Skin epidermis (tissue), 12 donors: ENCODE results near the gene CAPN6.

Source experiments
- H3K27ac ChIP-seq, 21 experiments: fragments of 200-600 bp; sonication (generic) in 11 of 21; one replicate each; pipeline ENCODE4 v1.5.0; 2020; ENCODE audit warnings: mild to moderate bottlenecking in 3 of 21, inconsistent platforms in 2 of 21, moderate library complexity in 2 of 21
- H3K4me3 ChIP-seq, 7 experiments: fragments of 200-600 bp; sonication (generic) in 2 of 7; one replicate each; pipeline ENCODE4 v1.5.0; 2020; ENCODE audit warnings: inconsistent platforms in 2 of 7, mild to moderate bottlenecking in 2 of 7, moderate library complexity in 1 of 7

The CAPN6 gene

GRCh38 chrX:111270339-111270738 lies at the start of gene CAPN6:
TSS of gene CAPN6 (minus strand) at chrX:111270483. CDS start at chrX:111263936, 6,547 bp downstream.
- Histone ChIP-seq H3K4me3 (no peak within 1 kb of the TSS), H3K27ac (no peak within 1 kb of the TSS)

GRCh38 chrX:111319451-111319850 lies 49.2 kb upstream of the CAPN6 start:
- H3K4me3 ChIP-seq, result no peak overlapping the region
- no peak overlapping the region for H3K27ac ChIP-seq

- Histone ChIP-seq H3K27ac (no peak overlapping the region), H3K4me3 (no peak overlapping the region)
These were observed 48.6 kb upstream of the CAPN6 start for GRCh38 chrX:111318901-111319300.

- no peak overlapping the region for H3K4me3 ChIP-seq
- H3K27ac ChIP-seq, result no peak overlapping the region
These were observed 38.8 kb upstream of the CAPN6 start for GRCh38 chrX:111309083-111309482.

- no peak overlapping the region for H3K27ac ChIP-seq
- no peak overlapping the region for H3K4me3 ChIP-seq
These were observed 37.8 kb upstream of the CAPN6 start for GRCh38 chrX:111308039-111308438.

- Histone ChIP-seq H3K27ac (no peak overlapping the region), H3K4me3 (no peak overlapping the region)
These were observed 32.0 kb upstream of the CAPN6 start for GRCh38 chrX:111302284-111302683.

GRCh38 chrX:111288841-111289240 lies 18.6 kb upstream of the CAPN6 start:
- Histone ChIP-seq H3K4me3 (no peak overlapping the region), H3K27ac (no peak overlapping the region)

GRCh38 chrX:111284631-111285293 lies 14.5 kb upstream of the CAPN6 start:
- Histone ChIP-seq H3K4me3 (no peak overlapping the region), H3K27ac (no peak overlapping the region)

- H3K27ac ChIP-seq, result no peak overlapping the region
- no peak overlapping the region for H3K4me3 ChIP-seq
These were observed 13.2 kb upstream of the CAPN6 start for GRCh38 chrX:111283446-111283845.

GRCh38 chrX:111282991-111283390 lies 12.7 kb upstream of the CAPN6 start:
- Histone ChIP-seq H3K4me3 (no peak overlapping the region), H3K27ac (no peak overlapping the region)

GRCh38 chrX:111282139-111282538 lies 11.9 kb upstream of the CAPN6 start:
- Histone ChIP-seq H3K27ac (no peak overlapping the region), H3K4me3 (no peak overlapping the region)

GRCh38 chrX:111268506-111268905 lies 1.8 kb downstream of the CAPN6 start:
- no peak overlapping the region for H3K27ac ChIP-seq
- H3K4me3 ChIP-seq, result no peak overlapping the region

- no peak overlapping the region for H3K27ac ChIP-seq
These were observed 4.8 kb downstream of the CAPN6 start for GRCh38 chrX:111265486-111265885.

GRCh38 chrX:111264385-111264784 lies 5.9 kb downstream of the CAPN6 start:
- H3K27ac ChIP-seq, result no peak overlapping the region
- no peak overlapping the region for H3K4me3 ChIP-seq

More at GRCh38 chrX:111265486-111265885, 4.8 kb downstream of the CAPN6 start:
- no peak overlapping the region for H3K4me3 ChIP-seq

GRCh38 chrX:111262086-111262485 lies 8.2 kb downstream of the CAPN6 start:
- no peak overlapping the region for H3K4me3 ChIP-seq
- H3K27ac ChIP-seq, result no peak overlapping the region

GRCh38 chrX:111260451-111260850 lies 9.8 kb downstream of the CAPN6 start:
- no peak overlapping the region for H3K27ac ChIP-seq
- no peak overlapping the region for H3K4me3 ChIP-seq

- Histone ChIP-seq H3K4me3 (no peak overlapping the region), H3K27ac (no peak overlapping the region)
These were observed 10.7 kb downstream of the CAPN6 start for GRCh38 chrX:111259559-111259958.

- Histone ChIP-seq H3K4me3 (no peak overlapping the region), H3K27ac (no peak overlapping the region)
These were observed 12.6 kb downstream of the CAPN6 start for GRCh38 chrX:111257733-111258132.

GRCh38 chrX:111254896-111255693 lies 15.2 kb downstream of the CAPN6 start:
- no peak overlapping the region for H3K4me3 ChIP-seq
- H3K27ac ChIP-seq, result no peak overlapping the region

- H3K4me3 ChIP-seq, result no peak overlapping the region
These were observed 26.0 kb downstream of the CAPN6 start for GRCh38 chrX:111244235-111244750.

GRCh38 chrX:111216293-111216801 lies 53.9 kb downstream of the CAPN6 start:
- H3K27ac ChIP-seq, result no peak overlapping the region

More at GRCh38 chrX:111244235-111244750, 26.0 kb downstream of the CAPN6 start:
- H3K27ac ChIP-seq, result no peak overlapping the region

More at GRCh38 chrX:111216293-111216801, 53.9 kb downstream of the CAPN6 start:
- no peak overlapping the region for H3K4me3 ChIP-seq
